H1 (cell line): Measurements from ENCODE around the gene TRIM65. TPM values are rescaled to one million over a fixed set of nuclear protein-coding genes. Genes with fewer than 3 reads are reported as not detected.

Experiments
- CTCF ChIA-PET: fragments of 300-600 bp; sonication (Branson Sonifier 250); formaldehyde crosslinking; loops from one replicate; lab custom pipeline; 2021; ENCODE audit not compliant: partially characterized antibody; lab: Charles Lee
- POLR2A ChIA-PET: fragments of 300-600 bp; sonication (Branson Sonifier 250); formaldehyde crosslinking; loops from one replicate; lab custom pipeline; 2021; ENCODE audit warnings: inconsistent platforms; ENCODE audit not compliant: partially characterized antibody; lab: Charles Lee
- DNase-seq, 2 experiments: peaks; one replicate each; pipeline versions ENCODE4 v3.0.0 to v3.0.0-alpha.2; 2010 to 2022; ENCODE audit warnings: low spot score in 2 of 2, low read depth in 1 of 2, mixed read lengths in 1 of 2
- FAIRE-seq: peaks from 2 replicates; lab custom pipeline; 2011; peaks lifted over from hg19 to GRCh38; lab: Jason Lieb, UNC
- H2AFZ ChIP-seq: 2 replicates; pipeline ENCODE4 v1.8.1; 2012; ENCODE audit warnings: low read length, inconsistent platforms
- H2AK5ac ChIP-seq: 2 replicates; pipeline ENCODE4 v1.6.1; 2013; ENCODE audit warnings: low read depth, low read length
- H2BK120ac ChIP-seq: replicated peaks from 2 replicates; pipeline ENCODE3; 2013; ENCODE audit warnings: low read depth, low read length, inconsistent platforms
- H2BK12ac ChIP-seq: 2 replicates; pipeline ENCODE4 v1.6.1; 2013; ENCODE audit warnings: low read depth, low read length
- H2BK15ac ChIP-seq: 2 replicates; pipeline ENCODE4 v1.6.1; 2013; ENCODE audit warnings: low read length
- H2BK20ac ChIP-seq: 2 replicates; pipeline ENCODE4 v1.6.1; 2013; ENCODE audit warnings: low read length
- H2BK5ac ChIP-seq: 2 replicates; pipeline ENCODE4 v1.6.1; 2013; ENCODE audit warnings: low read depth, low read length
- H3K14ac ChIP-seq: 2 replicates; pipeline ENCODE4 v1.6.1; 2013; ENCODE audit warnings: inconsistent platforms; ENCODE audit not compliant: insufficient read length
- H3K18ac ChIP-seq: 2 replicates; pipeline ENCODE4 v1.6.1; 2013; ENCODE audit warnings: low read length; ENCODE audit errors: extremely low read depth
- H3K23ac ChIP-seq: 2 replicates; pipeline ENCODE4 v1.6.1; 2013; ENCODE audit warnings: inconsistent platforms; ENCODE audit not compliant: insufficient read length
- H3K23me2 ChIP-seq: 2 replicates; pipeline ENCODE4 v1.6.1; 2013; ENCODE audit warnings: low read depth, low read length
- H3K27ac ChIP-seq: 2 replicates; pipeline ENCODE4 v1.6.1; 2011; ENCODE audit warnings: low read depth, low read length, inconsistent platforms
- H3K27me3 ChIP-seq, 4 experiments: replicated peaks in 1 of 4; 1 replicate in 1 of 4; 2 replicates in 3 of 4; pipeline versions ENCODE4 v1.6.1 to v1.8.1; 2011 to 2013; ENCODE audit warnings: low read length in 3 of 4, mild to moderate bottlenecking in 3 of 4, inconsistent platforms in 2 of 4, mixed read lengths in 2 of 4, moderate library complexity in 1 of 4; ENCODE audit not compliant: control insufficient read depth in 3 of 4, insufficient read depth in 3 of 4; ENCODE audit errors: extremely low read depth in 1 of 4
- H3K36me3 ChIP-seq, 4 experiments: 2 replicates each; pipeline versions ENCODE4 v1.6.1 to v1.8.1; 2011 to 2013; ENCODE audit warnings: mild to moderate bottlenecking in 4 of 4, low read length in 3 of 4, moderate library complexity in 2 of 4, control low read depth in 1 of 4, inconsistent platforms in 1 of 4; ENCODE audit not compliant: insufficient read depth in 4 of 4, control insufficient read depth in 2 of 4
- H3K4ac ChIP-seq: replicated peaks from 2 replicates; pipeline ENCODE3; 2013; ENCODE audit warnings: low read length, low read depth, mixed read lengths, inconsistent platforms; ENCODE audit not compliant: insufficient read length
- H3K4me1 ChIP-seq, 4 experiments: replicated peaks in 1 of 4; 1 replicate in 1 of 4; 2 replicates in 3 of 4; pipeline versions ENCODE4 v1.6.1 to v1.8.1; 2011 to 2013; ENCODE audit warnings: low read length in 3 of 4, inconsistent platforms in 2 of 4, mixed read lengths in 1 of 4; ENCODE audit not compliant: insufficient read depth in 4 of 4, control insufficient read depth in 3 of 4
- H3K4me2 ChIP-seq, 2 experiments: 2 replicates each; pipeline versions ENCODE4 v1.6.1 to v1.8.1; 2011 to 2013; ENCODE audit warnings: low read depth in 2 of 2, low read length in 2 of 2, control low read depth in 1 of 2, inconsistent platforms in 1 of 2, mild to moderate bottlenecking in 1 of 2; ENCODE audit not compliant: insufficient read depth in 1 of 2
- H3K4me3 ChIP-seq, 4 experiments: fragments of 200-600, 300-600 bp in 1 of 4; sonication (generic), shearing (Covaris generic), sonication (Bioruptor Twin) in 1 of 4; 2 replicates each; pipeline versions ENCODE4 v1.5.1 to v1.8.1; 2011 to 2016; ENCODE audit warnings: low read length in 4 of 4, low read depth in 3 of 4, control low read depth in 2 of 4, inconsistent platforms in 2 of 4, mild to moderate bottlenecking in 2 of 4, mixed read lengths in 1 of 4, moderate library complexity in 1 of 4; ENCODE audit not compliant: insufficient read depth in 2 of 4; ENCODE audit errors: extremely low read depth in 1 of 4
- H3K56ac ChIP-seq: replicated peaks from 2 replicates; pipeline ENCODE3; 2013; ENCODE audit warnings: low read depth, mild to moderate bottlenecking, mixed read lengths, low read length, inconsistent platforms; ENCODE audit not compliant: insufficient read length
- H3K79me1 ChIP-seq: 2 replicates; pipeline ENCODE4 v1.6.1; 2013; ENCODE audit warnings: low read depth, low read length, control low read depth
- H3K79me2 ChIP-seq, 2 experiments: 2 replicates each; pipeline versions ENCODE4 v1.6.1 to v1.8.1; 2012 to 2013; ENCODE audit warnings: low read length in 2 of 2, mild to moderate bottlenecking in 2 of 2, inconsistent platforms in 1 of 2; ENCODE audit not compliant: insufficient read depth in 2 of 2, control insufficient read depth in 1 of 2
- H3K9ac ChIP-seq, 4 experiments: replicated peaks in 1 of 4; 1 replicate in 1 of 4; 2 replicates in 3 of 4; pipeline versions ENCODE4 v1.6.1 to v1.8.1; 2011 to 2013; ENCODE audit warnings: low read depth in 3 of 4, low read length in 3 of 4, control low read depth in 2 of 4, mild to moderate bottlenecking in 2 of 4, moderate library complexity in 2 of 4, inconsistent platforms in 1 of 4; ENCODE audit errors: extremely low read depth in 1 of 4
- H3K9me3 ChIP-seq, 2 experiments: 2 replicates each; pipeline versions ENCODE4 v1.6.1 to v1.8.1; 2012 to 2013; ENCODE audit warnings: mild to moderate bottlenecking in 2 of 2, moderate library complexity in 2 of 2, control low read depth in 1 of 2, inconsistent platforms in 1 of 2, low read depth in 1 of 2, low read length in 1 of 2, mixed read lengths in 1 of 2; ENCODE audit not compliant: insufficient read depth in 2 of 2
- H4K20me1 ChIP-seq, 2 experiments: replicated peaks in 1 of 2; 2 replicates each; pipeline versions ENCODE3 to v1.8.1; 2011 to 2013; ENCODE audit warnings: inconsistent platforms in 2 of 2, low read length in 2 of 2, mild to moderate bottlenecking in 1 of 2; ENCODE audit not compliant: insufficient read depth in 2 of 2, control insufficient read depth in 1 of 2
- H4K5ac ChIP-seq: 2 replicates; pipeline ENCODE4 v1.6.1; 2013; ENCODE audit warnings: low read length, low read depth, mixed read lengths, inconsistent platforms; ENCODE audit not compliant: insufficient read length
- H4K8ac ChIP-seq: 2 replicates; pipeline ENCODE4 v1.8.0; 2013; ENCODE audit warnings: mild to moderate bottlenecking, moderate library complexity, low read length, inconsistent platforms; ENCODE audit not compliant: insufficient read depth; ENCODE audit errors: extremely low read depth
- H4K91ac ChIP-seq: replicated peaks from 2 replicates; pipeline ENCODE3; 2013; ENCODE audit warnings: low read length, mixed read lengths, inconsistent platforms; ENCODE audit not compliant: insufficient read length
- GABPA ChIP-seq: IDR thresholded peaks from 2 replicates; pipeline ENCODE4 v1.6.1; 2011; ENCODE audit warnings: mild to moderate bottlenecking, low read length, moderate library complexity, borderline replicate concordance; ENCODE audit not compliant: insufficient read depth
- HDAC6 ChIP-seq: IDR thresholded peaks from one replicate; pipeline ENCODE4 v1.7.1; 2012; ENCODE audit warnings: low read depth, mild to moderate bottlenecking, inconsistent platforms, low read length, moderate library complexity
- RAD21 ChIP-seq, 2 experiments: IDR thresholded peaks in 1 of 2; conservative IDR thresholded peaks in 1 of 2; 2 replicates each; pipeline ENCODE4 v1.6.1; 2011; ENCODE audit warnings: low read depth in 2 of 2, low read length in 2 of 2, improper control_type of control experiment in 1 of 2, inconsistent platforms in 1 of 2, mild to moderate bottlenecking in 1 of 2, moderate library complexity in 1 of 2
- SIRT6 ChIP-seq: IDR thresholded peaks from one replicate; pipeline ENCODE4 v1.7.1; 2012; ENCODE audit warnings: low read length, inconsistent platforms
- SP4 ChIP-seq: IDR thresholded peaks from 2 replicates; pipeline ENCODE4 v1.6.1; 2012; ENCODE audit warnings: low read length, inconsistent platforms
- SRF ChIP-seq: IDR thresholded peaks from 2 replicates; pipeline ENCODE4 v1.6.1; 2011; ENCODE audit warnings: mild to moderate bottlenecking, low read depth, low read length, moderate library complexity
- WGBS, 2 experiments: shearing (Covaris generic) in 1 of 2; methylation state at CpG; one replicate each; pipeline versions ENCODE4 v1.1.6 to v1.1.7; 2013 to 2015; ENCODE audit warnings: low lambda C conversion rate in 2 of 2, mixed read lengths in 2 of 2, inconsistent platforms in 1 of 2, low coverage in 1 of 2, missing lambda C conversion rate in 1 of 2; ENCODE audit not compliant: insufficient replicate concordance in 2 of 2, insufficient coverage in 1 of 2, insufficient read length in 1 of 2; ENCODE audit errors: extremely low coverage in 1 of 2, missing lambda C conversion rate in 1 of 2; 5-methylcytosine and 5-hydroxymethylcytosine counted together
- polyA plus RNA-seq, 7 experiments: library from polyadenylated mRNA; depleted of rRNA in 3 of 7; stranded (reverse) in 5 of 7; unstranded in 2 of 7; fragments of >200 nt in 5 of 7; fragments of 200-250 nt in 2 of 7; gene quantifications; 1 replicate in 5 of 7; 2 replicates in 1 of 7; 4 replicates in 1 of 7; pipeline versions ENCODE4 v1.2.1 to v1.2.3, GENCODE V29; 2011 to 2013; ENCODE audit warnings: missing spikeins in 2 of 7, mixed read lengths in 2 of 7
- total RNA-seq: library from RNA; stranded (reverse); fragmentation: NEBNext Ultra II Directional; extraction: Animal tissue kit (Norgen Biotek cat#: 25700); gene quantifications from 2 replicates; pipeline ENCODE4 v1.2.1, GENCODE V29; 2021
- TF ChIP-seq, protein P1 (sequence below), 3 experiments: IDR thresholded peaks; 1 replicate in 2 of 3; 2 replicates in 1 of 3; pipeline versions ENCODE4 v1.5.1 to v1.6.1; 2011; ENCODE audit warnings: low read length in 3 of 3, mild to moderate bottlenecking in 3 of 3, inconsistent platforms in 2 of 3, low read depth in 1 of 3, moderate library complexity in 1 of 3; ENCODE audit not compliant: insufficient read depth in 1 of 3; ENCODE audit errors: control extremely low read depth in 1 of 3

The TRIM65 gene
- total and polyA plus RNA-seq, 2 of the 8 experiments (the other 6 are each of a cell fraction or from before 2014, with no cell fraction given): 21.2 to 48.6 TPM

DNA sequence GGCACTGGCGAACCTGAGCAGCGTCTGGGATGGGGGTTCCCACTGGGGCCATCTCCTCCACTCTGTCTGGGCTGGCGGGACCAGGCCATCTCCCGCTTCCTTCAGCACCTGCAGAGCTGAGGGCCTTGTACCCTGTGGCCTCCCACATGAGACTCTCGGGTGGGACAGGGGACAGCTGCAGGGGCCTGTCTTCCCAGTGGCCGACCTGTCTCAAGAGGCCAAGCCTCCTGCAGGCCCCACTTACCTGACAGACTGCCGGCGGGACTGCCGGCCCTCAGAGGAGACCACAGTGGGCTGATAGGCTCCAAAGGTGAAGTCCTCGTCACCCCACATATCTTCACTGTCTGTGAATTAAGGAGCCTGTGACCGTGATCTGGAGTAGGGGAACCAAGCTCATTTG lies 28.4 kb upstream of the TRIM65 start:
- Histone ChIP-seq H3K56ac (no peak overlapping the region), H2BK5ac (no peak overlapping the region), H2AK5ac (no peak overlapping the region), H2BK20ac (no peak overlapping the region), H3K36me3 (peaks cover 0 to 8% (median 6%) of the 10 kb centered on the region in 4 experiments; a peak in 2 of 8 replicates), H4K91ac (no peak overlapping the region), H3K9me3 (no peaks in the 10 kb centered on the region), H3K79me2 (no peaks in the 10 kb centered on the region), H3K18ac (no peak overlapping the region), H4K8ac (no peak overlapping the region; the same call in 1 of the 2 replicates), H3K4ac (no peak overlapping the region), H2BK15ac (no peak overlapping the region), H4K20me1 (no peaks in the 10 kb centered on the region), H3K14ac (no peak overlapping the region), H3K4me3 (no peak overlapping the region), H3K27me3 (no peaks in the 10 kb centered on the region), H3K4me2 (no peak overlapping the region), H3K23ac (no peak overlapping the region), H2BK12ac (no peak overlapping the region), H3K9ac (no peak overlapping the region), H3K23me2 (no peaks in the 10 kb centered on the region), H2BK120ac (no peak overlapping the region), H3K79me1 (no peaks in the 10 kb centered on the region), H2AFZ (no peak overlapping the region), H3K27ac (no peak overlapping the region), H3K4me1 (no peaks in the 10 kb centered on the region), H4K5ac (no peak overlapping the region)
- ChIA-PET POLR2A (interaction anchor here (1.1 to 1.3 kb wide), 2 partner anchors 11 to 21 kb away, joined by 3 to 5 read pairs; partner anchors contain the start of gene MRPL38), CTCF (interaction anchor here (0.7 to 51.3 kb wide), 9 partner anchors 9 to 84 kb away, joined by 3 to 885 read pairs (median 4); partner anchors contain the start of genes CDK3 and MRPL38)
- TF ChIP-seq HDAC6 (no peak), SIRT6 (no peak), SRF (no peak), RAD21 (IDR thresholded peaks at IDR 0.05 in 1 of 2, conservative IDR thresholded peaks at IDR 0.05 in 1 of 2; ENCODE audit: low read depth in 2 of 2, low read length in 2 of 2) (no peak), SP4 (no peak), GABPA (no peak)
- TF ChIP-seq, protein P1, sequence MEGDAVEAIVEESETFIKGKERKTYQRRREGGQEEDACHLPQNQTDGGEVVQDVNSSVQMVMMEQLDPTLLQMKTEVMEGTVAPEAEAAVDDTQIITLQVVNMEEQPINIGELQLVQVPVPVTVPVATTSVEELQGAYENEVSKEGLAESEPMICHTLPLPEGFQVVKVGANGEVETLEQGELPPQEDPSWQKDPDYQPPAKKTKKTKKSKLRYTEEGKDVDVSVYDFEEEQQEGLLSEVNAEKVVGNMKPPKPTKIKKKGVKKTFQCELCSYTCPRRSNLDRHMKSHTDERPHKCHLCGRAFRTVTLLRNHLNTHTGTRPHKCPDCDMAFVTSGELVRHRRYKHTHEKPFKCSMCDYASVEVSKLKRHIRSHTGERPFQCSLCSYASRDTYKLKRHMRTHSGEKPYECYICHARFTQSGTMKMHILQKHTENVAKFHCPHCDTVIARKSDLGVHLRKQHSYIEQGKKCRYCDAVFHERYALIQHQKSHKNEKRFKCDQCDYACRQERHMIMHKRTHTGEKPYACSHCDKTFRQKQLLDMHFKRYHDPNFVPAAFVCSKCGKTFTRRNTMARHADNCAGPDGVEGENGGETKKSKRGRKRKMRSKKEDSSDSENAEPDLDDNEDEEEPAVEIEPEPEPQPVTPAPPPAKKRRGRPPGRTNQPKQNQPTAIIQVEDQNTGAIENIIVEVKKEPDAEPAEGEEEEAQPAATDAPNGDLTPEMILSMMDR (IDR thresholded peaks at IDR 0.05; ENCODE audit: control extremely low read depth in 1 of 3, insufficient read depth in 1 of 3, low read depth in 1 of 3, low read length in 3 of 3): no peak
- DNase-seq (no peak), FAIRE-seq (no peak)
- WGBS, 2 experiments: 88% methylated on average over 11 of the region's 11 CpGs; no CpG with 5 or more reads in 1 of the 2 experiments
